Stimulated activated memory B cell treated with anti-CD40 and anti-IgM and Interleukin-4, amounts not matched to agents 10 μg/mL and 1 μg/mL and 100 μg/mL, for 72 hours (primary cell): ENCODE measurements around the gene RRAS2.
"Not testable (repeated sequence)": the region's sequence is repeated elsewhere in the genome, so short reads cannot be mapped to it uniquely, and the experiment has no call there.

Source experiments
- ATAC-seq: fragments of 150-1000 bp; cut with Tn5 transposase; 2 replicates; pipeline ENCODE4 v1.10.0; 2021
- H3K27ac Mint-ChIP-seq: one replicate; pipeline ENCODE4 v1.8.0; 2022; ENCODE audit warnings: mild to moderate bottlenecking, mixed read lengths
- H3K27me3 Mint-ChIP-seq: one replicate; pipeline ENCODE4 v1.8.0; 2022; ENCODE audit warnings: mixed read lengths
- H3K36me3 Mint-ChIP-seq: one replicate; pipeline ENCODE4 v1.8.0; 2022; ENCODE audit warnings: mixed read lengths
- H3K4me1 Mint-ChIP-seq: one replicate; pipeline ENCODE4 v1.8.0; 2022; ENCODE audit warnings: mixed read lengths
- H3K4me3 Mint-ChIP-seq: one replicate; pipeline ENCODE4 v1.8.0; 2022; ENCODE audit warnings: mild to moderate bottlenecking, moderate library complexity, mixed read lengths
- H3K9me3 Mint-ChIP-seq: one replicate; pipeline ENCODE4 v1.8.0; 2022; ENCODE audit warnings: mixed read lengths

Gene RRAS2

DNA sequence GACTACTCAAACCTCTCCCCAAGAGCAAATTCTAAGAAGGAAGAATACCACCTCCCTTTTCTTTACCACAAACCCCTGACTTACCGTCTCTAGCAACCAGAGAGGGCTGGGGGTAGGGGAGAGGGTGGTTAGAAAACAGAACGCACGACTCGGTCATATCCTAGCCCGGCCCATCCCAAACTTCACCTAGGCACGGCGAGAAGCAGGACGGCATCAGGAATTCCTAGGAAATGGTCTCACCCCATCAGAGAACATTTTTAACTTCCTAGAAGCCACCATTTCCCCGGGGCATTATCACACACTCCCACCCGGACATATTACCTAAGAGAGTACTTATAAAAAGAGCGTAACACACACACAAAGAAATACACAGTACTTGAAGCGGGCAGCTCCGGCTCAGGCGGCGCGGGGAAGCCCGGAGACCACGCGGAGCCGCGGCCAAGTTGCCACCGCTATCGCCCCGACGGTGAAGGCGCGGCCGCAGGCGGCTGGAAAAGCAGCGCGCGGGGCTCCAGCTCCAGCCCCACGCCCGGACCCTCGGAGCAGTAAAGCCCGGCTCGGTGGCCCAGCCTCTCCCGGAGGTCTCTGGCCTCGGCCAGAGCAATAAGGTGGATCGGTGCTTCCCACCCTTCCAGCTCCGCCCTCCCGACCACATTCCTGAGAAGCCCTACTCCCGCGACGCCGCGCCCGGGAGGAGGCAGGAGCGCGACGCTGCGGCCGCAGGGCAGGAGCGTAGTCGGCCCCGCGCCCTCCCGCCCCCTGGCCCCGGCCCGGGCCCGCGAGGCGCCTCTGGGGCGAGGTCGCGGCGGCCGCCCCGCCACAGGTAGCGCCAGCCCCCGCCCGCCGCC lies 878 bp downstream of the RRAS2 start:
- H3K9me3 Mint-ChIP-seq: no peaks in the 10 kb centered on the region
- H3K4me1 Mint-ChIP-seq: peaks cover 58% of the 10 kb centered on the region
- peaks cover 16% of the 10 kb centered on the region for H3K36me3 Mint-ChIP-seq
- H3K27ac Mint-ChIP-seq: peak overlapping the region; percentile 95
- ATAC-seq: peak; percentile 80
- H3K4me3 Mint-ChIP-seq: peak overlapping the region; percentile 100
- H3K27me3 Mint-ChIP-seq: no peaks in the 10 kb centered on the region

DNA sequence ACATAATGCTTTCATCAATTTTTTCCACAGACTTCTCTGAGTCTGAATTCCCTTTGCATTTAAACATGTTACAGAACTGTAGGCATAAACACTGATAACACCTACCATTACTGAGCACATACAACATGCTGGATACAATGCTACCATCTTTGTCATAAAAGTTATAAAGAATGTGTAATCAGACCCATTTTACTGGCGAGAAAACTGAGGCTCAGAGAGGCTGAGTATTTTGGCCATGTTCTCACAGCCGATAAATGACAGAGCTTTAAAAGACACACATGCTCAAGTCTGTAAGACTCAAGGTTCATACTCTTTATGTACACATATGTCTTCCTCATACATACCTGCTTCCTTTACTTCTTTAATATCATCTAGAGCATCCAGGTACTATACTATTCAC lies 2.6 kb downstream of the RRAS2 start:
- Mint-ChIP-seq H3K9me3 (no peaks in the 10 kb centered on the region), H3K4me1 (peaks cover 60% of the 10 kb centered on the region), H3K27me3 (no peaks in the 10 kb centered on the region), H3K27ac (no peak overlapping the region), H3K4me3 (no peak overlapping the region), H3K36me3 (peaks cover 16% of the 10 kb centered on the region)
- no peak for ATAC-seq

DNA sequence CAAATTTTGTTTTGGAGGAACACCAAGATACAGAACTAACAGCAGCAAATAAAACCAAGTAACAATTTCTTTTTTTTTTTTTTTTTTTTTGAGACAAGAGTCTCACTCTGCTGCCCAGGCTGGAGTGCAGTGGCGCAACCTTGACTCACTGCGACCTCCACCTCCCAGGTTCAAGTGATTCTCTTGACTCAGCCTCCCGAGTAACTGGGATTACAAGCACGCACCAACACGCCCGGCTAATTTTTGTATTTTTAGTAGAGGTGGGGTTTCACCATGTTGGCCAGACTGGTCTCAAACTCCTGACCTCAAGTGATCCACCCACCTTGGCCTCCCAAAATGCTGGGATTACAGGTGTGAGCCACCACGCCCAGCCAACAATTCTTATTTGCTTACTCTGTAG lies 4.4 kb downstream of the RRAS2 start:
- Mint-ChIP-seq H3K4me1 (peaks cover 65% of the 10 kb centered on the region), H3K27ac (peak overlapping the region; percentile 46), H3K36me3 (peaks cover 25% of the 10 kb centered on the region)
- H3K9me3 Mint-ChIP-seq, ATAC-seq, H3K4me3 Mint-ChIP-seq, H3K27me3 Mint-ChIP-seq: not testable (repeated sequence)

DNA sequence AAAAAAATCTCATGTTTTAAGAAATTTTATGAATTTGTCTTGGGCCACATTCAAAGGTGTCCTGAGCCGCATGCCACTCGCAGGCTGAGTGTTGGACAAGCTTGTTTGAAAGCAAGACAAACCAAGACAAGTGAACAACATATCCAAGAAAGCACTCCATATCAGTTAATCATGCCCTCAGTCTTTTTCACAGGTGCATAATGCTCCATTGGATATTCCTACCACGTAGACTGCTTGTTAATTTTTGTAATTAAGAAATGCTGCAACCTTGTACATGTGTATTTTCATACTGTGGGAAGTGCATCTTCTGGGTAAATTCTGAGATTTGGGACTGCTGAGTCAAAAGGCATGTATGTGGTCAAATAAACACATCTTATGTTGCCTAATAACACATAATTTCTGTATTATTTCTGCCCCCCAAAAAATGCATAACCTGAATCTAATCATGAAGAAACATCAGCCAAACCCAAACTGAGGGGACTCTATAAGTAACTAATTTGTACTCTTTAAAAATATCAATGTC lies 8.2 kb downstream of the RRAS2 start:
- Mint-ChIP-seq H3K4me3 (no peak overlapping the region), H3K9me3 (peaks cover 3% of the 10 kb centered on the region), H3K27me3 (no peaks in the 10 kb centered on the region), H3K4me1 (peaks cover 55% of the 10 kb centered on the region), H3K27ac (peak overlapping the region; percentile 52), H3K36me3 (peaks cover 44% of the 10 kb centered on the region)
- ATAC-seq: no peak

DNA sequence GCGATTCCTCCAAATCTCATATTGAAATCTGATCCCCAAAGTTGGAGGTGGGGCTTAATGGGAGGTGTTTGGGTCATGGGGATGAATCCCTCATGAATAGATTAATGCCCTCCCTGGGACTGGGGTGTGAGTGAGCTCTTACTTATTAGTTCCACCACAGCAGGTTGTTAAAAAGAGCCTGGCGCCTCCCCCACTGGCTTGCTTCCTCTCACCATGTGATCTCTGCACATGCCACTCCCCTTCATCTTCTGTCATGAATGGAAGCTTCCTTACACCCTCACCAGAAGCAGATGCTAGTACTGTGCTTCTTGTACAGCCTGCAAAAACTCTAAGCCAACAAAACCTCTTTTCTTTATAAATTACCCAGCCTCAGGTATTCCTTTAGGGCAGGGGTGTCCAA lies 8.8 kb downstream of the RRAS2 start:
- H3K27ac Mint-ChIP-seq: peak overlapping the region; percentile 52
- H3K36me3 Mint-ChIP-seq: peaks cover 49% of the 10 kb centered on the region
- peaks cover 58% of the 10 kb centered on the region for H3K4me1 Mint-ChIP-seq
- no peak for ATAC-seq
- no peak overlapping the region for H3K4me3 Mint-ChIP-seq
- H3K27me3 Mint-ChIP-seq: no peaks in the 10 kb centered on the region
- H3K9me3 Mint-ChIP-seq: peaks cover 3% of the 10 kb centered on the region

DNA sequence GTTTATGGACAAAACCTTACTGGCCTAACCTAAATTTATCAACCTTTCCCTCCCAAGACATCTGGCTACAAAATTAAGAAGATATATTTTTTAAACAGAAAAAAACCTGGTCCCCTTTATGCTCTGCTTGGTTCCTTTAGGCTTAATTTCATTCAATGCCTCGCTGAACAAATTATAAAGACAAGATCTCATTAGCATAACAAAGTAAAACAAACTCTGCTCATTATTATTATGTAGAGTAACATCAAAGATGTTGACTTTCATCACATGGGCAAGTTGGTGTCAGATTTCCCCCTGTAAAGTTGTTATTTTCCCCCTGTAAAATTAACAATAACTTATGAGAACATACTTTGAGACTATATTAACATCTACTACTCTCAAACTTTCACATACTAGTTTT lies 11.0 kb downstream of the RRAS2 start:
- H3K27me3 Mint-ChIP-seq: no peaks in the 10 kb centered on the region
- peaks cover 55% of the 10 kb centered on the region for H3K4me1 Mint-ChIP-seq
- H3K9me3 Mint-ChIP-seq: peaks cover 3% of the 10 kb centered on the region
- no peak overlapping the region for H3K4me3 Mint-ChIP-seq
- no peak for ATAC-seq
- H3K27ac Mint-ChIP-seq: peak overlapping the region; percentile 50
- H3K36me3 Mint-ChIP-seq: peaks cover 42% of the 10 kb centered on the region

DNA sequence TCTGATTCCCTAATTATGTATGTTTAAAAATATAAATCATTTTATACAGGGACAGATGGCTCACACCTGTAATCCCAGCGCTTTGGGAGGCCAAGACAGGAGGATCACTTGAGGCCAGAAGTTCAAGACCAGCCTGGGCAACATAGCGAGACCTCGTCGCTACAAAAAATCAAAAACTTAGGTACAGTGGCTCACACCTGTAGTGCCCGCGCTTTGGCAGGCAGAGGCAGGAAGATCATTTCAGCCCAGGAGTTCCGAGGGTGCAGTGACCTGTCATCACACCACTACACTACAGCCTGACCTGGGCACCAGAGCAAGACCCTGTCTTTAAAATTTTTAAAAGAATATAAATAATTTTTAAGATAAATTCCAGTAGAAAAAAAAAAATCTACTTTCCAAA lies 11.5 kb downstream of the RRAS2 start:
- no peak overlapping the region for H3K4me3 Mint-ChIP-seq
- peaks cover 42% of the 10 kb centered on the region for H3K36me3 Mint-ChIP-seq
- peaks cover 3% of the 10 kb centered on the region for H3K9me3 Mint-ChIP-seq
- no peak for ATAC-seq
- H3K27ac Mint-ChIP-seq: no peak overlapping the region
- no peaks in the 10 kb centered on the region for H3K27me3 Mint-ChIP-seq
- H3K4me1 Mint-ChIP-seq: peaks cover 54% of the 10 kb centered on the region

DNA sequence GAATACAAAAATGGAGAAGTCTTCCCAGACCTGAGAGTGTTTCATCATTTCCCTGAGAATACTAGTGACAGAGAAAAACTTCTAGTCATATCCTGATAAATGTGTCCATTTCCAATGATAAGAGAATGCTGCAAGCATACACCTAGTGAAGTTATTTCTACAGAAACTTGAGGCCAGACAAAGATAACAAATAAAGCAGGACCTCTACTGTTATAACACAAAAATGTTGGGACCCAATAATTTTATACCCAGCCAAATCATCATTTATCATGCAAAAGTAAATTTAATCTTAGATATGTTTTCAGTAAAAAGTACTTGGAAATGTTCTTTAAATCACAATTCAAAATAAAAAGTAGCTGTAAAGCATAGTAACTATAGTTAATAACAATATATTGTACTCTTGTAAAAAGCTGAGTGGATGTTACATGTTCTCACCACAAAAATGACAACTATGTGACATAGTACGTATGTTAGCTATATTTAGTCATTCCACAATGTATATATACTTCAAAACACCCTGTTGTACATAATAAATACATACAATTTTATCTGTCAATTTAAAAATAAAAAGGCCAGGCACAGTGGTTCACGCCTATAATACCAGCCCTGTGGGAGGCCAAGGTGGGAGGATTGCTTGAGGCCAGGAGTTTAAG lies 12.6 kb downstream of the RRAS2 start:
- Mint-ChIP-seq H3K4me3 (no peak overlapping the region), H3K4me1 (peaks cover 65% of the 10 kb centered on the region), H3K36me3 (peaks cover 42% of the 10 kb centered on the region), H3K27ac (no peak overlapping the region), H3K27me3 (no peaks in the 10 kb centered on the region), H3K9me3 (peaks cover 3% of the 10 kb centered on the region)
- ATAC-seq: no peak

DNA sequence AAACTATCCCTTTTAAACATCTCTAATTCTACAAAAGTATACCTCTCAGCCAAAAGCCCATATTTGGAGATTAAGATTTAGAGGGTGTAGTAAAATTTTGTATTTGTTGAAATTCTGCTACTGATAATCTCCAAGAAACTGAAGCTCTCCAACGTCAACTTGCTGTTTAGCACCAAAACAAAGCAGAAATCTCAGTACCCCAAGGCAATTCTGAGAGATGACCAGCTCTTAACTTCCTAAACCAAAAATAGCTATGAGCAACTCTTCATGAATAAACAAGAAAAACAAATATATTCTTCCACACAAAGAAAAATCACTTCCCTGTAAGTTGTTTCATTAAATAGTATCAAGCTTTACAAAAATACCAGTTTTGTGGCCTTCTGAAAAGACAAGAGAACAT lies 13.3 kb downstream of the RRAS2 start:
- Mint-ChIP-seq H3K27me3 (no peaks in the 10 kb centered on the region), H3K4me3 (no peak overlapping the region)

DNA sequence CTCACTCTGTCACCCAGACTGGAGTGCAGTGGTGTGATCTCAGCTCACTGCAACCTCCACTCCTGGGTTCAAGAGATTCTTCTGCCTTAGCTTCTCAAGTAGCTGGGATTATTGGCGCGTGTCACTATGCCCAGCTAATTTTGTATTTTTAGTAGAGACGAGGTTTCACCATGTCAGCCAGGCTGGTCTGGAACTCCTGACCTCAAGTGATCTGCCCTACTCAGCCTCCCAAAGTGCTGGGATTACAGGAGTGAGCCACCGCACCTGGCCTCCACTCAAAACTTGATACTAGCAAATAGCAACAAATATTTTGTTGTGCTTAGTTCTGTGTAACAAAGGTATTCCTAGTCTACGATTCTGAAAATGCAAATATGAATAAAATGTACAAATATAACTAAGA lies 14.0 kb downstream of the RRAS2 start:
- H3K9me3 Mint-ChIP-seq, ATAC-seq, H3K4me3 Mint-ChIP-seq, H3K27me3 Mint-ChIP-seq: not testable (repeated sequence)
- Mint-ChIP-seq H3K36me3 (peaks cover 46% of the 10 kb centered on the region), H3K4me1 (peaks cover 72% of the 10 kb centered on the region), H3K27ac (peak overlapping the region; percentile 46)

More for the DNA sequence above, 13.3 kb downstream of the RRAS2 start:
- Mint-ChIP-seq H3K27ac (peak overlapping the region; percentile 46), H3K9me3 (peaks cover 3% of the 10 kb centered on the region), H3K36me3 (peaks cover 48% of the 10 kb centered on the region), H3K4me1 (peaks cover 72% of the 10 kb centered on the region)
- ATAC-seq: no peak

DNA sequence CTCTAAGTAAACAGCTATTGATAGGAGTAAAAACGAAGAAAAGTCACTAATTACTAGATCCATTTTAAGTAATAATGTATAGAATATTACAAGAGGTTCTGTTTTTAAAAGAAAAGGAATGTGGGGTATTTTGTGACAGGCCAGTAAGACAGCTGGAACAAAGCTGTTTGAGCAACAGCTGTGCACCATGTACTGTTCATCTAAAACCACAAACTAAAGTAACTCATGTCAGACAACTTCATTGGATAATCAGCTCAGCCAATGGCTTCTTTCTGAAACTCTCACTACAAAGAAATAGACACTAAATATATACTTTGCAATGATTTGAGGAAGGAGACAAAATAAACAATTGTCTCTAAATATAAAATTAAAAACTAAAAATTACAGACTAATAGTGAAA lies 16.1 kb downstream of the RRAS2 start:
- H3K4me1 Mint-ChIP-seq: peaks cover 65% of the 10 kb centered on the region
- no peaks in the 10 kb centered on the region for H3K27me3 Mint-ChIP-seq
- peaks cover 29% of the 10 kb centered on the region for H3K36me3 Mint-ChIP-seq
- H3K9me3 Mint-ChIP-seq: no peaks in the 10 kb centered on the region
- H3K4me3 Mint-ChIP-seq: no peak overlapping the region
- H3K27ac Mint-ChIP-seq: no peak overlapping the region
- ATAC-seq: no peak

DNA sequence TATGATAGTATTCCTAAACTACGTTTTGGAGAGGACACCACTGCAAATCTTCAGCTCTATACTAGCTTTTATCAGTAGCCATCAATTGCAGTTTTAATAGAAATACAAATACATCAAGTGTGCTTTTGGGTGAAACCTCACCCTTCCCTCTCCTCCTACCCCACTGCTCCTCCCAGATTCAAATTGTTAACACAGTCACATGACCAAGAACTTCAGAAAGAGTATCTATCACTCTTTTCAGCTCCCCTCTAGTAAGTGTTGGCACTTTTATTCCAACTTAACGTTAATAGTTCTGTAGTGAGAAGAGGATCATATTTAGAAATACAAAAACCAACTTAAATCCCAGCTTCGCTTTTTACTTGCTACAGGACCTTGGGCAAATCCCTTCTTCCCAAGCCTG lies 17.0 kb downstream of the RRAS2 start:
- Mint-ChIP-seq H3K4me3 (peak overlapping the region; percentile 43), H3K36me3 (peaks cover 32% of the 10 kb centered on the region), H3K4me1 (peaks cover 67% of the 10 kb centered on the region), H3K27ac (peak overlapping the region; percentile 76), H3K9me3 (peaks cover 2% of the 10 kb centered on the region), H3K27me3 (no peaks in the 10 kb centered on the region)
- no peak for ATAC-seq

DNA sequence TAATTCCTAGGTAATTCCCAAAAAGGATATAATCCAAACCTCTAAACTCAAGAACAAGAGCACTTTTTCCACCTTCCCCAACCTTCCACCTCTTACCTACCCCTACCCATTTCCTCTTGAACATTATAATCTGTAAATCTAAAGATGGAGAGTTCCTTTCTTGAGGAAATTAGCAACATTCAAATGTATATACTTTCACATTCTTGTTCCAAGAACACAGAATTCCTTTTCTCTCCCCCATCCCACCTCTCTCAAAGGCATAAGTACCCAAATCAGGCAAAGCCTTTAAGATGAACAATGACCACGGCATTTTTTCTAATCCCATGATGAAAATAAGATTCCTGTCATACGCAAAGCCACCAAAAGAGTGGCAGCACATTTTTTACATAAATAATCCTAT lies 18.3 kb downstream of the RRAS2 start:
- no peak for ATAC-seq
- H3K36me3 Mint-ChIP-seq: peaks cover 39% of the 10 kb centered on the region

DNA sequence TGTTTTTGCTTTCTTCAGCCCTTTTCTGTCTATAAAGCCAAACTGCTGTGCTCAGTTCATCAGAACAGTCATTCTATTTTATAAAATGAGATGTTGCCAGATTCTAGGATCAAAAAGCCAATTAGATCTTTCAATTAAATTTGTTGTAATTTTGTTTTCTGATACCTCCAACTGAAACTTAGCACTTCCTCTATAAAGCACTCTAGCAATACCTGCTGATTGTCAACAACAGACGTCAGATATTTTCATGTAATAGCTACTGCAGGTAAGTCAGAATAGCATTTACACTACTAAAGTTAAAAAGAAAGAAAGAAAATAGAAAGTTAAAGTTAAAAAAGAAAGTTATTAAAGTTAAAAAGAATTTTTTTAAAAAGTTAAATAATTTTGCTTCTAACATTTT lies 19.6 kb downstream of the RRAS2 start:
- peak; percentile 70 for ATAC-seq
- peak overlapping the region; percentile 54 for H3K27ac Mint-ChIP-seq
- peaks cover 13% of the 10 kb centered on the region for H3K9me3 Mint-ChIP-seq
- H3K4me1 Mint-ChIP-seq: peaks cover 76% of the 10 kb centered on the region
- peaks cover 29% of the 10 kb centered on the region for H3K36me3 Mint-ChIP-seq
- no peaks in the 10 kb centered on the region for H3K27me3 Mint-ChIP-seq
- H3K4me3 Mint-ChIP-seq: no peak overlapping the region

More for the DNA sequence above, 18.3 kb downstream of the RRAS2 start:
- H3K4me1 Mint-ChIP-seq: peaks cover 76% of the 10 kb centered on the region
- peak overlapping the region; percentile 77 for H3K27ac Mint-ChIP-seq
- no peaks in the 10 kb centered on the region for H3K27me3 Mint-ChIP-seq
- peaks cover 13% of the 10 kb centered on the region for H3K9me3 Mint-ChIP-seq
- H3K4me3 Mint-ChIP-seq: peak overlapping the region; percentile 18

DNA sequence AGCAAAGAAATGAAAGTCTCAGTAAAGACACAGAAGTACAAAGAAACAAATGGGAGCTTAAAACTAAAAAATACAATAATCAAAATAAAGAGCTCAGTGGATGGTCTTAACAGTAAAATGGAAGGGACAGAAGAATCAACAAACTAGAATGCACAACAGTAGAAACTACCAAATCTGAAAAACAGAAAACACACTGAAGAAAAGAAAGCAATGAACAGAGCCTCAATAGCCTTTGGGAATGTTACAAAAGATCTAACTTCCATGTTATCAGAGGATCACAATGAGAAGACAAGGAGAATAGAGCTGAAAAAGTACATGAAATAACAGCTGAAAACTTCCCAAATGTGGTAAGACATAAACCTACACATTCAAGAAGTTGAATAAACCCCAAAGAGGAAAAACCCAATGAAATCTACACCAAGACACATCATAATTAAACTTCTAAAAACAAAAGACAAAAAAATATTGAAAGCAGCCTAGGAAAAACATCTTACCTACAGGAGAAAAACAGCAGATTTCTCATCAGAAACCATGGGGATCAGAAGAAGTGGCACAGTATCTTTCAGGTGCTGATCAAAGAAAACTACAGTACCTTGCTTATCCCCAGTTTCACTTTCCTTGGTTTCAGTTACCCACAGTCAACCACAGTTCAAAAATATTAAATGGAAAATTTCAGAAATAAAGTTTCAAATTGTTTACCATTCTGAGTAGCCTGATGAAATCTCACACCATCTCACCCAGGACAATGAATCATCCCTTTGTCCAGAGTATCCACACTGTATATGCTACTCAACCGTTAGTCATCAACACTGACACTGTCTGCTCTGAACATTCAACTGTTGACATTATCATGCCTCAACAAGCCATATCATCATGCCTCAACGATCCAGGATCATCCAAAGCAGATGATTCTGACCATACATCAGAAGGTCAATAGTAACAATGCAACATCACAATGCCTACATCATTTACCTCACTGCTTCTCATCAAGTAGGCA lies 22.2 kb downstream of the RRAS2 start:
- H3K4me3 Mint-ChIP-seq: no peak overlapping the region
- H3K9me3 Mint-ChIP-seq: peaks cover 13% of the 10 kb centered on the region
- ATAC-seq: peak; percentile 57
- H3K36me3 Mint-ChIP-seq: peaks cover 27% of the 10 kb centered on the region
- no peaks in the 10 kb centered on the region for H3K27me3 Mint-ChIP-seq
- peak overlapping the region; percentile 51 for H3K27ac Mint-ChIP-seq
- H3K4me1 Mint-ChIP-seq: peaks cover 69% of the 10 kb centered on the region
